NCI-H128 (cell line): Measurements from ENCODE around the gene CLIP3.
"Not testable (repeated sequence)": the region's sequence is repeated elsewhere in the genome, so short reads cannot be mapped to it uniquely, and the experiment has no call there.

Experiments
- DNase-seq: peaks from one replicate; lab custom pipeline; 2025; ENCODE audit not compliant: unreplicated experiment; lab: John Stamatoyannopoulos, UW

The CLIP3 gene

DNA sequence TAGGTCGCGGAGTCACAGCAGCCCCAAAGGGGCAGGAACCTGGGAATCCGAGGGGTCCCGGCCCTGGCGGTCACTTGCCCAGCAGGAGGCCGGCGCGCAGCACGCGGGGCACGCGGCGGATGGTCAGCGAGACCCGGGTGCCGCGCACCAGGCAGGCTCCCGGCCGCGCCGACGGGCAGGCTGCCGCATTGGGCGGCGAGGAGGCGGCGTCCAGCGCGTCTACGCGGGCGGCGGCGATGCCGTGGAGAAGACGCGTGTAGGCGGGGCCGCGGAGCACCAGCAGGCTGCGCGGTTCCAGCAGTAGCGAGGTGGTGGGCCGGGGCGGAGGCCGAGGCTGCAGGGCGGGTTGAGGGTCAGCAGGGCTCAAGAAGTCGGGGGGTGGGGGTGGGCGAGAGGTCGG lies 23.5 kb downstream of the CLIP3 start:
- peak; percentile 23 for DNase-seq

DNA sequence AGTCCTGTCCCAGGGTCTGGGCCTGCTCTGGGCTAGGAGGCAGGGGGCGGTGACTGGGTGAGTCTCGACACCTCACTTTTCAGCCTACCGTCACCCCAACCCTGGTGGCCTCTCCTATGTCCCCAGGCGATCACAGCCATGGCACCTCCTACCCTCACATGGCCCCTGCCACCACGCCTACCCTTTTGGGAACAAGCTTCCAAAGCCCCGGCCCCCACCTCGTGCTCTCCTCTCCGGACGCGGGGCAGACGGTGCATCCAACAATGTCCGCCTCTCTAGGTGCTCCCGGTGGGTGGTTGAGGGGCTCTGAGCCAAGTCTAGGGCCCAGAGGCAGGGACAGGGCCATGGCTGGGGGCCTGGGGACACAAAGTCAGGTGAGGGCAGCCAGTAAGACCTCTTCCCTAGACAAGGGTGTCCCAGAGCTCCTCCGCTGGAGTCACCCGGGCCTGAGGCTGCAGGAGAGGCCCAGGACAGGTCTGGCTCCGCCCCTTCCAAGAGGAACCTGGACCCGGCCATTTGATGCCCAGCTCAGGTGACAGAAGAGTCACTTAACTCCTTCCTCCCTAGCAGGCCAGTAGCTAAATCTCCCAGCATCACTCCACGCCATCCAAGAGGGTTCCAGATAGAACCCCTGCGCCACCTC lies 24.2 kb downstream of the CLIP3 start, which contains the start of gene SYNE4:
Gene SYNE4, minus strand, starts transcription at position 478 of the 643 bp plus-strand sequence. Its CDS starts 132 bp downstream, at position 346.
- DNase-seq: no peak

DNA sequence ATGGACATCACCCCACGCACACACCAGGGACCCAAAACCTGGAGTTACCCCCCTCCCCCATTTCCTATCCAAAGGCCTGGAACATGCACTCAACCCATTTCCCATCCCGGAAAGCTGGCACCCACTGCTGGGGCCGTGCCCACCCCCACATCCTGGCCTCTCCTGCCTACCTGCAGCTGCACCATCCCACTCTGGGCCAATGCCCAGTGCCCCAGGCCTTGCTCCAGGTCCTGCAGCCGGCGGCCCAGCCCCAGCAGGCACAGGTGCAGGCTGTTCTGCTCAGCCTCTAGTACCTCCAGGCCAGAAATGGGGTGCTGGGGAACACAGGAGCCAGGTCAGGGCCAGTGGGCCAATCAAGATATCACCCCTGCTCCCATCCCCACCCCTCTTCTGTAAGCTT lies 25.7 kb downstream of the CLIP3 start:
- no peak for DNase-seq

DNA sequence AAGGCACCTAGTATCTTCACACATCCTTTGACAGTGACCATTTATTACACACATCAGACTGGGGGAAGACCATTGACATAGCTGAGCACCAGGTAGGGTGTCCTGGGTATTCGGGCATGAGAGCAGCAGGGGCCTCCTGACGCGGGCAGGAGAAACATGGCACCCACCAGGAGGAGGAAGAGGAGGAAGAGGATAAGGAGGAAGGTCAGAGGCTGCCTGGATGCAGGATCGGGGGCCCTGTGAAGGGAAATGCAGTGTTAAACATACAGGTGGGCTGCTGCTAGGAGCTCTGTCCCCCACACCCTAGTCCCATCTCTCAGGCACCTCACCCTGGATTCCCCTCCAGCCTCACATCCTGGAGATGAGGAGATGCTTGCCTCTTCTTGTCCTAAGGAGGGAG lies 29.4 kb downstream of the CLIP3 start:
- DNase-seq: no peak

DNA sequence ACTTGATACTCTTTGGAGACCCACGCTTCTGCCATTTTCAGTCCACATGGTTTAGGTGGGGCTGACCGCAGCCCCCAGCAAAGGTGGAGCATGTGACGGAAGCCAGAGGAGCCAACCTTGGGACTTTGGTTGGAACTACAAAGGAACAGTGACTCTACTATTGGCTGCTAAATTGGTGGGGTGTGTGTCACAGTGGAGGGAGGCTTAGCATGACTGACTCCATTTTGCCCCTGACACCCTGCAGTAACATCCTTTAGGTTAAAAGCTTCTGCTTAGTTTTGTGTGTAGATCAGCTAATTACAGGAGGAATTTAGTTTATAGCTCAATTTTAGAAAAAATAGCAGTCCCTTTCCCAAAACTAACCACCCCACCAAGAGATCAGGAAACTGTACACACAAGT lies 31.1 kb downstream of the CLIP3 start:
- DNase-seq: no peak

DNA sequence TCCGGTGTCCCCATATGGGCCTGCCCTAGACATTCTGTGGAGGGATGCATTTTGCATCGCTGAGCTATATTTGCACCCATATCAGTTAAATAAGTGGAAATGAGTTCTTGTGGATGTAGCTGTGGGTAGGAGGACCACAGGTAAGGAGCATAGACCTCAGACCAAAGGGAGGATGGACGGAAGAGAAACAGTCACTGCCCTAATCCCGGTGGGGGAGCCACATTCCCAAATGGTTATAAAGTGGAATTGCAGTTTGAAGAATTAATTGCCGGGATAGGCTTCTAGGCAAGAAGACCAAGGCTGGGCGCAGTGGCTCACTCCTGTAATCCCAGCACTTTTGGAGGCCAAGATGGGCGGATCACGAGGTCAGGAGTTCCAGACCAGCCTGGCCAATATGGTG lies 35.9 kb downstream of the CLIP3 start:
- DNase-seq: no peak

DNA sequence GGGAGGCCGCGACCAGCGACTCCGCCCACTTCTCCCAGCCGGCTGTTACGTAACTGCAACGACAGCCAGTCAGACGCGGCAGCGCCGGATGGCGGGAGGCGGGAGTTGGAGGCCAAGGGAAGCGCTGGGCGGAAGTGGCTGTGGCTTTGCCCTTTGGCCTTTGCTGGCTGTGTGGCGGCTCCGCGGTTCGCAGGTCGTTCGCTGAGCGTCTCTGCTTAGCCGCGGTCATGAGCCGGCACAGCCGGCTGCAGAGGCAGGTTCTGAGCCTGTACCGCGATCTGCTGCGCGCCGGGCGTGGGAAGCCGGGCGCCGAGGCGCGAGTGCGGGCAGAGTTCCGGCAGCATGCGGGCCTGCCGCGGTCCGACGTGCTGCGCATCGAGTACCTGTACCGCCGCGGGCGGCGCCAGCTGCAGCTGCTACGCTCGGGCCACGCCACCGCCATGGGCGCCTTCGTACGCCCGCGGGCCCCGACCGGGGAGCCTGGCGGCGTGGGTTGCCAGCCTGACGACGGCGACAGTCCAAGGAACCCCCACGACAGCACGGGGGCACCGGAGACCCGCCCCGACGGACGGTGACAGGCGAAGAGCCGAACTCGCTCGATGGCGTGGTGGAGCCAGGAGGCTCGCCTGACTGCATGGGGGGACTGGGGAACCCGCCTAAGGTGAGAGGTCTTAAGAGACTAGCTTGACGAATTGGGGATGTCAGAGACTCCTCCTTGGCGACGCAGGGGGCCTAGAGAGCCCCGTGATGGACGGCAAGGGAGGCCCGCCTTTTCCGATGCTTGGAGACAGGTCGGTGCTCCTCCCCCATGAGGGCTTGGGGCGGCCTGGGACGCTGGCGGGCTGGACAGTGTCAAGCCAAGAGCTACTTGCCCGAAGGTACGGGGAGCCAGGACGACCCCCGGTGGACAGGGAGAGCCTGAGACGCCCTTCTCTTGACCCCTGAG lies 37.4 kb downstream of the CLIP3 start, which contains the start of gene SDHAF1:
Gene SDHAF1, plus strand, starts transcription at position 141 of the 946 bp plus-strand sequence. Its CDS starts 87 bp downstream, at position 228.
- DNase-seq: peak; percentile 90

DNA sequence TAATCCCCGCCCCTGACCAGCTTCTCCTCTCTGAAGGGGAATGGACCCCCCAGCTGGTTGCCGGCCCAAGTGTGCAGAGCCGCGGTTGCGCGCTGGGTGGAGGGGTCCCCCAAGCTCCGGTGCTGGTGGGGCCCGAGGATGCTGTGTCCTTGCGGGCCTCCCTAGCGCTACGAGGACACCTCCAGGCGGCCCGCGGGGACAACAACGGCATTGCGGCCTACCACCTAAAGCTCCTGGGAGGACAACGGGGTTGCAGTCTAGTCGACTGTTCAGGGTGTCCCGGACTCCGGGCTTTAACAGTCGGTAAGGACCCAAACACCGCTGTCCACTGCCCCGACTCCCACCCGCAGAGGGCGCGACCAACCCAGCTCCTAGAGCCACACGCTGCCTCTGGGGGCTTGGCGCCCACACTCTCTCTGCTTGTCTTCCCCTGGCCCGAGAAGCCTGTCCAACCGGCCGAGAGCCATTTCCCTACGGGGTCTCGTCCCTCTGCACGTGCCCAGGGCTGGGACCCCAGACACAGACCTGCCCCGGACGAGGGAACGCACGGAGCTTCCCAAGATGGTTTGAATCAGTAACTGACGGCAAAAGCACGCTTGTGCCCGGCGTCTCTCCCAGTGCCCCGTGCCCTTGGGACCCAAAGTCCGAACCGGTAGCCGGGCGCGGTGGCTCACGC lies 38.6 kb downstream of the CLIP3 start:
- DNase-seq: no peak

DNA sequence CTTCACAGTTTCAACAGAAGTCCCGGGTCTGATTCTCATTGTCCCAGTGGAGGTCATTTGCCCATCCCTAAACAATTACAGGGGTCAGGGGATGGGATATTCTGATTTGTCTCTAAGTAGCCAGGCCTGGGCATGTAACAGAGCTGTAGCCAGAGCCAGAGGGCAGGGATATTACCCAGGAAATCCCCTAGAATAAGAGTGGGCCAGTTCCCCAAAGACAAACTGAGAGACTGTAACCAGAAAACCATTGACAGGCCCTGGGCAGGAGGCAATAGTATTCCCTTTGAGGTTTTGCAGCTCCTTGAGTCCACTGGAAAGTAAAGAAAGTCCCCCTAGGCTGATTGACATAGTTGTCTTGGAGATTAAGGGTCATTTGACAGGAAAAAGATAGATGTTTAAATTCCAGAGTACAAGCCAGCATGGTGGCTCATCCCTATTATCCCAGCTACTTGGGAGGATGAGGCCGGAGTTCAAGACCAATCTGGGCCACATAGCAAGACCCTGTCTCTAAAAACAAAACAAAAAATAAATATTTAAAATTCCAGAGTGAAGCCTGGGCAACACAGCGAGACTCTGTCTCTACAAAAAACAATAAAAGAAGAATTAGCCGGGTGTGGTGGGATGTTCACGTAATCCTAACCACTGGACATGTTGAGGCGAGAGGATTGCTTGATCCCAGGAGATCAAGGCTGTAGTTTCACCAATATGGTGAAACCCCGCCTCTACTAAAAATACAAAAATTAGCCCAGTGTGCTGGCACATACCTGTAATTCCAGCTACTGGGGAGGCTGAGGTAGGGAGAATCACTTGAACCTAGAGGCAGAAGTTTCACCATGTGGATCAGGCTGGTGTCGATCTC lies 39.5 kb downstream of the CLIP3 start:
- DNase-seq: no peak

DNA sequence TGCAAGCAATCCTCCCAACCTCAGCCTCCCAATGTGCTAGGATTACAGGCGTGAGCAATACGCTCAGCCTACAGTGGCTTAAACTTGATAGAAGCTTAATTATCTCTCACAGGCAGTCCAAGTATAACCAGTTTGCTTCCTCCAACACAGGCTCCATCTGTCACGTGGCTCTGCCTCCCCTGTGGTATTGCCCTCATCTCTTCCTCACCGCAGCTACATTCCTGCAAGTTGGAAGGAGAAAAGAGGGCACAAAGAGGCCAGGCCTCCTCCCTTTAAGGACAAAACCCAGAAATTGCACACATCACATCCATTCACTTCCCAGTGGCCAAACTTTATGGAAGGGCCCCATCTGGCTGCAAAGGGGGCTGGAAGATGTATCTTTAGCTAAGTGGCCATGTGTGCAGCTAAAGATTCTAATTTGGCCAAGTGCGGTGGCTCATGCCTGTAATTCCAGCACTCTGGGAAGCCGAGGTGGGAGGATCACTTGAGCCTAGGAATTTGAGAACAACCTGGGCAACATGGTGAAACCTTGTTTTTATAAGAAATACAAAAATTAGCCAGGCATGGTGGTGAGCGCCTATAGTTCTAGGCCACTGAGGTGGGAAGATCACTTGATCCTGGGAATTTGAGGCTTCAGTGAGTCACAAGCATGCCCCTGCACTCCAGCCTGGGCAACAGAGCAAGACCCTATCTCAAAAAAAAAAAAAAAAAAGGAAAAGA lies 40.8 kb downstream of the CLIP3 start:
- DNase-seq: no peak

DNA sequence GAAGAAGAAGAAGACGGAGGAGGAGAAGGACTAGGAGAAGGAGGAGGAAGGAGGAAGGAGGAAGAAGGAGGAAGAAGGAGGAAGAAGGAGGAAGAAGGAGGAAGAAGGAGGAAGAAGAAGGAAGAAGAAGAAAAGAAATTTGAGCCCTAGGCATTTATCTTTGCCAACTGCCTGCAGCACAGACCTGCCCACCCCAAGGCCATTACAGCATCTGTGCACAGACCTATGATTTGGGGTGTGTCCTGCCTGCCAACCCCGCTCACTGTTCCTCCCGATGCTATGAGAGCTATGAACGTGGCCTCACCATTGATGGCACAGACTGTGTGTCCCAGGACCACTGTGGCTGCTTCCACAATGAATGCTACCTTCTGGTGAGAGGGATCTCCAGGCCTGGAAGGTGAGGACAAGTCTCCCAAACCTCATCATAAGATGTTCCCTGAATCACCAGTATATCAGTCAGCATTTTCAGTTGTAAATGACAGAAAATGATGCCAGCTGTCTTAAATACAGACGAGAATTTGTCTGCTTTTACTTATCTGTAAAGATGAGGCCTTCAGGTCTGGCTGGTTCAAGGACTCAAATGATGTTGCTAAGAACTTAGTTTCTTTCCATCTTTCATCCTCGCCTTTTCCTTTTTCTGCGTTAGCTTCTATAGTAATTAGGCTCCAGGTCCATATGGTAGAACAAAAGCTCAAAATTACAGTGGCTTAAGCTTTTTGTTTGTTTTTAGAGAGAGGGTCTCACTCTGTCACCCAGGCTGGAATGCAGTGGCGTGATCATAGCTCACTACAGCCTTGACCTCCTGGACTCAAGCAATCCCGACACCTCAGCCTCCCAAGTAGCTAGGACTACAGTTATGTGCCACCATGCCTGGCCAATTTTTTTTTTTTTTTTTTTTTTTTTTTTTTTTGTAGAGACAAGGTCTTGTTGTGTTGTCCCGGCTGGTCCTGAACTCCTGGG lies 41.6 kb downstream of the CLIP3 start:
- DNase-seq: no peak

DNA sequence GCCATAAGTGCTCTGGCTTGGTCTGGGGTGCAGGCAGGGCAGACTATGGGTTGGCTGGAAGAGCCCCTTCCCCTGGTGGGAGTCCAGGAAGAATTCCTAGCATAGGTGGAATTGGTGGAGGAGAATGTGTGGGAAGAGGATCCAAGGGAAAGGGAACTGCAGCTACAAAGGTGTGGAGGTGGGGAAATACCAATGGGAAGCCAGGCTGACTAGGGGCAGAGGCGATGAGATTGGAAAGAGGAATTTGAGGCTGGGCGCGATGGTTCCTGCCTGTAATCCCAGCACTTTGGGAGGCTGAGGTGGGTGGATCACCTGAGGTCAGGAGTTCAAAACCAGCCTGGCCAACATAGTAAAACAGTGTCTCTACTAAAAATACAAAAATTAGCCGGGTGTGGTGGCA lies 42.5 kb downstream of the CLIP3 start:
- DNase-seq: no peak

DNA sequence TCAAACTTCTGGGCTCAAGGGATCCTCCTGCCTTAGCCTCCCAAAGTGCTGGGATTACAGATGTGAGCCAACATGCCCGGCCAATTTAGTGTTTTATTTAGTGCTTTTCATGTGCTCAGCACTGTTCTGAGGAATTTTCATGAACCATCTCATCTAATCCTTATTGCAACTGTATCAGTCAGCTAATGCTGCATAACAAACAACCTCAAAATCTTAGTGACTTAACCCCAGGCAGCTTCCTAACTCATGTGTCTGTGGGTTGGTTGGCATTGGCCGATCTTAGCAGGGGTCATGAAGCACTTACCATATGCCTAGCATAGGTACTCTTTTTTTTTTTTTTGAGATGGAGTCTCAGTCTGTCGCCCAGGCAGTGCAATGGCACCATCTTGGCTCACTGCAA lies 43.8 kb downstream of the CLIP3 start:
- no peak for DNase-seq

DNA sequence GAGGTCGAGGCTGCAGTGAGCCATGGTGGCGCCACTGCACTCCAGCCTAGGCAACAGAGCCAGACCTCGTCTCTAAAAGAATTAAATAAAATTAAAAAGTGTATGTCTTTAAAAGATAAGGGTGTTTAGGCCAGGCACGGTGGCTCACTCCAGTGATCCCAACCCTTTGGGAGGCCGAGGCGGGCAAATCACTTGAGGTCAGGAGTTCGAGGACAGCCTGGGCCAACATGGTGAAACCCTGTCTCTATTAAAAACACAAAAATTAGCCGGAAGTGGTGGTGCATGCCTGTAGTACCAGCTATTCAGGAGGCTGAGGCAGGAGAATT lies 45.1 kb downstream of the CLIP3 start:
- no peak for DNase-seq

DNA sequence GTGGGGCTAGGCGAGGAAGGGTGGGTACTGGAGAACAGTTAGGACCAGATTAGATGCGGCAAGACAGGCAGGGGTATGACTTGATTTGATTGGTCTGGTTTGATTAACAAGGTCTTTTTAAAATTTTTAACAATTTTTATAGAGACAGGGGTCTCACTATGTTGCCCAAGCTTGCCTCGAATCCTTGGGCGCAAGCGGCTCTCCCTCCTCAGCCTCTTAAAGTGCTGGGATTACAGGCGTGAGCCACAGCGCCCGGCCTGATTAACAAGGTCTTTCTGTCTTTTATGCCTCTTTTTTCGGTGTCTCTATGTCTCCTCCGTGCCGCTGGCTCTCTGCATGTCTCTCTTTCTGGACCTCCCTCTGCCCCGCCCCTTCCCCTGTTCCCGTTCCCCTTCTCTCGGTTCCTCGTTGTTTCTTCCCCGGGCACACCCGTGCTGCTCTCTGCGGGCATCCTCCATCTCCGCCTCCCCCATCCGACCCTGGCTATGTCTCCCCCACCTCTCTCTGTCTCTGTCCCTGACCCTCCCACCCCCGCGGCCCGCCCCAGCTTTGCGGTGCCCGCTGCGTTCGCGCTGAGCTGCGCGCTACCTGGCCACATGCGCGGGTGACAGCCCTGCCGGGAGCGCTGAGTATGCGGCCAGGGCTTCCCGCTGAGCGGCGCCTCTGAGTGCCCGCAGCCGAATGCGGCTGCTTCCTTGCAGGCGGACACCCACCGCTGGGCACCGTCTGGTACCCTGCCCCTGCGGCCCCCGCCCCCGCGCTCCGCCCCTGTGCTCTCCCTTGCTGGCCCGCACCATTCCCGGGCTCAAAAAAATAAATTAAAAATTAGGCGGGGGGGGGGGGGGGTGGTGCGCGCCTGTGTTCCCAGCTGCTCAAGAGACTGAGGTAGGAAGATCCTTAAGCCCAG lies 45.8 kb downstream of the CLIP3 start:
- DNase-seq: no peak

DNA sequence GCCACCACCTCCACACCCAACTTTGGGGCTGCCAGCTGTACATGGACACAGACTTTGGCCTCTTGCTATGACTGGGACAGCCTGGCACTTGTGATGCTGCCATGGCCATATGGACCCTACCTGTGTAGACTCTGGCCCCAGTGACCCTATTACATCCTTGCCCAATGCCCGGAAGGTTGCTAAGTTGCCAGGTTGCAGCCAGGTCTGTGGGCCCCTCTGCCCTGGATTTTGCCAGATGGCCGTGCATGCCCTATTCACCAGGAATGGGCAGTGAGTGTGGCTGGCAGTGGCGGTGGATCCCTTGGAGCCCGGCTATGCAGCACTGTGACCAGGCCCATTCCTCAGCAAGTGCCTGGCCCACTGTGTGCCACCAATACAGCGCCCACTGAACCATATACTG lies 46.6 kb downstream of the CLIP3 start:
- no peak for DNase-seq

DNA sequence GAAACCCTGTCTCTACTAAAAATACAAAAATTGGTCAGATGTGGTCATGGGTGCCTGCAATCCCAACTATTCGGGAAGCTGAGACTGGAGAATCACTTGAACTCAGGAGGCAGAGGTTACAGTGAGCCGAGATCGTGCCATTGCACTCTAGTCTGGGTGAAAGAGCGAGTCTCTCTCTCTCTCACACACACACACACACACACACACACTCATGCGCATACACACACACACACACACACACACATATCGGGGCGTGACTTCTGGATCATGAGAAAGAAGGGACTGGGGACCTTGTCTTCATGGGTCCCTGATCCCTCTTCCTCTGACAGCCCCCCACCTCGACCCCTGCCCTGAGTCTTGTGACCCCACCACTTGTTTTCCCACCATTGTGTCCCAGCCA lies 49.5 kb downstream of the CLIP3 start:
- DNase-seq: no peak

DNA sequence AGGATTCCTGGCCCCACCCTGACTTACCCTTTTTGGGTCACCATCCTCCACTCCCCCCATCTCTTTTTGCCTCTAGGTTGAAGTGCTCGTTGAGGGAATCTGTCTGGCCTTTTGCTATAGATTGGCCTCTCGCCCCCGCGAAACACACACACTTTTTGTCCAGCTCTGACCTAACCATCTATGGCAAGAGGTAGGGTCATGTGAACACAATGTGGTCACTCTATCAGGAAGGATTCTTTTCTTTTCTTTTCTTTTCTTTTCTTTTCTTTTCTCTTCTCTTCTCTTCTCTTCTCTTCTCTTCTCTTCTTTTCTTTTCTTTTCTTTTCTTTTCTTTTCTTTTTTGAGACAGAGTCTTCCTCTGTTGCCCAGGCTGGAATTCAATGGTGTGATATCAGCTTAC lies 51.7 kb downstream of the CLIP3 start:
- not testable (repeated sequence) for DNase-seq
